GM18520 (cell line): ENCODE measurements around the gene CCRL2.
"Not testable (repeated sequence)": the region's sequence is repeated elsewhere in the genome, so short reads cannot be mapped to it uniquely, and the experiment has no call there.

Experiments used
- ATAC-seq: cut with Tn5 transposase; IDR thresholded peaks from one replicate; pipeline ENCODE4 v1.9.1; 2021; ENCODE audit not compliant: unreplicated experiment

CCRL2 gene

DNA sequence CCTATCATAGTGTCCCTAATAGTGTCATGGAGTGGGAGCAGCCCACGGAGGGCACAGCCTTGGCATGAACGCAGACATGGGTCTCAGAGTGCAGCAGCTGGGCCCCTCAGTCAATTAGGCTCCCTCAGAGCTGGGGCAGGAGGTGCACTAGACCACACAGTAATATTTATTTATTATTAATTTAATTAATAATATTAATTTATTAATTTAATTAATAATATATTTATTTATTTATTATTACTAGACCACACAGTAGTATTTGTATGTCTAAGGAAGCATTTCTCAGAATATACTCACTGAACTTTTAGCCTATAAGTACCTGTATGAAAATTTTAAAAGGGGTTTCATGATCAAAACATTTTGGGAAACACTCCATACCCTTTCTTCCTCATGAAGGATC lies 5.5 kb upstream of the CCRL2 start:
- ATAC-seq: no peak

DNA sequence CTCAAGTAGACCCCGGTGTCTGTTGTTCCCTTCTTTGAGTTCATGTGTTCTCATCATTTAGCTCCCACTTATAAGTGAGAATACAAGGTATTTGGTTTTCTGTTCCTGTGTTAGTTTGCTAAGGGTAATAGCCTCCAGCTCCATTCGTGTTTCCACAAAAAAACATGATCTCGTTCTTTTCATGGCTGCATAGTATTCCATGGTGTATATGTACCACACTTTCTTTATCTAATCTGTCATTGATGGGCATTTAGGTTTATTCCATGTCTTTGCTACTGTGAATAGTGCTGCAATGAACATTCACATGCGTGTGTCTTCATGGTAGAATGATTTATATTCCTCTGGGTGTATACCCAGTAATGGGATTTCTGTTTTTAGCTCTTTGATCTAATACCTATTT lies 4.2 kb upstream of the CCRL2 start:
- ATAC-seq: not testable (repeated sequence)

DNA sequence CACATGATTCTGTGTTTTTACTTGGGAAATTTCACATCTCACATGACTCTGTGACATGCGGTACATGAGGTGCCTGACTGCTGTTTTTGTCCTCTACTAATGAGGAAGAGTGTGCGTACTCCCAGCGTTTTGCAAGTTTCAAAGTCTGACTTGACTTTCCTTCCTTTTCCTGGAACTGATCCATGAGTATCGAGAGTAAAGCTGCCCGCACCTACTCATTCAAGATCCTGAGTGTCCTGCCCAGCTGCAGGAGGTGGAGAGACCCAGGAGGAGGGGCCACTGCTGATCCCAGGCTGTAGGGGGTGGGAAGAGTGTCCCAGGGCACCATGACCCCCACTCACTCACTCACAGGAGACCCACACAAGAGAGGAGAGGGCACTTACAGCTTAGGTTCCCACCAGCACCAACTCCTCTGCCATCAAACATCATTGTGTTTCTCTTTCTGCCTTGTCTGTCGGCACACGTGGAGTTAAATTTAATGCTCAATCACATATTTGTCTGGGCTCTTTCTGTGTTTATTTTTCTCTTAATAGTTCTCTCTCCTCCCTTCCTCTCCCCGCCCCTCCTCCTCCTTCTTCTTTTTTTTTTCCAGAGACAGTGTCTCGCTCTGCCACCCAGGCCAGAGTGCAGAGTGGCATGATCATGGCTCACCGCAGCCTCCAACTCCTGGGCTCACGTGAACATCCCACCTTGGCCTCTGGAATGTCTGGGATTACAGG lies 1.6 kb upstream of the CCRL2 start:
- no peak for ATAC-seq

DNA sequence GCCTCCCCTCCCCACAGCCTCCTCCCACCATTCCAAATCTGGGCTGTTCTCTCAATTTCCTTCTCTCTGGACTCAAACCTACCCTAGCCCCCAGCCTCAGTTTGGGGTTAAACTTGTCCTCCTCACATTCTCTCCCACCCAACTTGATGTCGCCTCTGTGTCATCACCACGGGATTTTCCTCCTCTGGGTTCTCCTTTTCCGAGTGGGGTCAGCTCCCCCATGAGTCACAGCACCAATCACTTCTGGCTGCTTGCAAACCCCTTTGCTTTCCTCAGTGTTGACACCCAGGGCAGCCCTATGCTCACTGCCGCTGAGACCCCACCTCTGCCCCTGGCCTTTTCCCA lies 644 bp upstream of the CCRL2 start:
- ATAC-seq: no peak

DNA sequence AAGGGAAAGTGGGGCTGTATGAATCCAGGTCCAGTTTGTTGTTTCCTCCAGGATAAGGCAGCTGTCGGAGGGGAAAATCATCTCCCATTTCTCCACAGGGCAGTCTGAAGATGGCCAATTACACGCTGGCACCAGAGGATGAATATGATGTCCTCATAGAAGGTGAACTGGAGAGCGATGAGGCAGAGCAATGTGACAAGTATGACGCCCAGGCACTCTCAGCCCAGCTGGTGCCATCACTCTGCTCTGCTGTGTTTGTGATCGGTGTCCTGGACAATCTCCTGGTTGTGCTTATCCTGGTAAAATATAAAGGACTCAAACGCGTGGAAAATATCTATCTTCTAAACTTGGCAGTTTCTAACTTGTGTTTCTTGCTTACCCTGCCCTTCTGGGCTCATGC lies 911 bp downstream of the CCRL2 start:
- no peak for ATAC-seq

DNA sequence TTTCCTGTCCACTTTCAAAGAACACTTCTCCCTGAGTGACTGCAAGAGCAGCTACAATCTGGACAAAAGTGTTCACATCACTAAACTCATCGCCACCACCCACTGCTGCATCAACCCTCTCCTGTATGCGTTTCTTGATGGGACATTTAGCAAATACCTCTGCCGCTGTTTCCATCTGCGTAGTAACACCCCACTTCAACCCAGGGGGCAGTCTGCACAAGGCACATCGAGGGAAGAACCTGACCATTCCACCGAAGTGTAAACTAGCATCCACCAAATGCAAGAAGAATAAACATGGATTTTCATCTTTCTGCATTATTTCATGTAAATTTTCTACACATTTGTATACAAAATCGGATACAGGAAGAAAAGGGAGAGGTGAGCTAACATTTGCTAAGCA lies 1.8 kb downstream of the CCRL2 start:
- no peak for ATAC-seq

DNA sequence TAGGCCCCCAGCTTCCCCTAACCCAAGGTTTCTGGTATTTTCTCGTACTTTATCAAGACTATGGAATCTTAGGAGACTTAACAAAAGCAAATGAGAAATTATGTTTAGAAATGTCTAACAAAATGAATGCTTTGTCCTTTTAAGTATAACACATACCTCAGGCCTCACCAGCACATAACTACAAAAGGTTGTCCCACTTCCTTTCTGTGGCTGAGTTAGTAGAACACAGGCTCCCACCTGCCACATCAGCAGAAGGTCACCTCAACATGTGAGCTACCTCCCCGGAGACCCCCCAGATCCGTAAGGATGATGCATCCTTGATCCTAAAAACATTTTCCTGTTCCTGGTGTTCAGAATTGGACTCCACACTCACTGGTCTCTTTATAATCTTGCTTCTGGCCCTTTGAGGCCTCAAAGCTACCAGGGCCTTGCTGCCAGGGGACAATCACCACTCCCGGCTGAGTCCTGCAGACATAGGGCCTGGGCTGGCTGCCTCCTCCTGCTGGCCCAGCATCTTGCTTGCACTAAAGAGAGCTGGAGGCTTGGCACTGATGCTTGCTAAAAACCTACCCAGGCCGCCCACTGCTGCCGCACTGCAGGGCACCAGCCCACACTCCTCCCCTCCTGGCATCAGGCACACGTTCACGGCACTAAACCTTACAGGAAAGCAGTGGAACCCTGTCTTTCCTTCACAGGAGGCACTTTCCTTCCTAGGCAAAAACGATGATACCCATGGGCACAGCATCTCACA lies 2.9 kb downstream of the CCRL2 start:
- no peak for ATAC-seq

DNA sequence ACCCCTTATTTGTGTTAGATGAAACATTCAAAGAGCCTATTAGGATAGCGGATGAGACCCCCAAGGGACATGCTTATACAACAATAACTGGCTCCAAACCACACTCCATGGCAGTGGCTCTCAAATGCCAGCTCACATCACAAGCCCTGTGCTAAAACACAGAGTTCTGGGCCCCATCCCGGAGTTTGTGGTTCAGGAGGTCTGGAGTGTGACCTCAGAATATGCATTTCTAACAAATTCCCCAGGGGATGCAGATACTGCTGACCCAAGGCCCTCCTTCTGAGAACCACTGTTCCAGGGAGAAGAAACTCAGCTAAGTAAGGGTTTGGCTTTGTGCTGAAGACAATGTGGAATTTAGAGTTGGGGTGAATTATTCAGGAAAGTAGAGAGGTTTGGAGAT lies 3.6 kb downstream of the CCRL2 start:
- ATAC-seq: no peak

DNA sequence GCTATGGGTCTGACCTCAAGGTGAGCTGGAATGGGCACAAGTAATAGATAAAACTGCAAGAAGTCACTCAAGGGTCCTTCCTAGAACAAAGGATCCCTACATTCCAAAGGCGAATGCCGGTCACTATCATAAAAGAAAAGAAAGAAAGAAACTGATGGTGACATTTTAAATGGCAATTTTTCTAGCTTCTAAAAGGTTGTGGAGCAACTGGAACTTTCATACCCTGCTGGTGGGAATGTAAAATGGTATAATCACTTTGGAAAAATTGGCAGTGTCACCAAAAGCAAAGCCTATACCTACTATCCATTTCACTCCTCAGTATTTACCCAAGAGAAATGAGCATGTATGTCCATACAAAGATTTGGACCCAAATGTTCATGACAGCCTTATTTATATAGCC lies 4.2 kb downstream of the CCRL2 start:
- ATAC-seq: no peak

DNA sequence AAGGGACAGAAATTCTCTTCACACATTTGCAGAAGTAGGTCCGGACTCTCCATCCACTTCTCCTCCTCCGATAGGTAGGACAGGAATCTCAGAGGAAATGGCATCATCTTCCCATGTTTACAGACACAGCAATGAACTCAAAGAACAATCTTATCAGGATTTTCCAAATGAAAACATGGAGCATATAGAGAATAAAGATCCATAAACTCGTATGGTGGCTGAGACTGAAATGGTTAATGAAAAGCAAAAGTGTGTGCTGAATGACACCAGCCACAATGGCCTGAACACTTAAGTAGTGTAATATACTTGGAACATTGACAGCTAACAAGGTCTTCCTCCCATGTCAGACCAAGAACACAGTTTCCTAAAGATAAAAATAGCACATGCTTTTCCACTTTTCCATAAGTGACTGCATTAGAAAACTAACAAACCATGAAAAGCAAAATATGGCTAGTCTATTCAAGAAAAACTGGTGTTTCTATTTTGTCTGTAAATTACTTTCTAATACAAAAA lies 5.8 kb downstream of the CCRL2 start:
- no peak for ATAC-seq

DNA sequence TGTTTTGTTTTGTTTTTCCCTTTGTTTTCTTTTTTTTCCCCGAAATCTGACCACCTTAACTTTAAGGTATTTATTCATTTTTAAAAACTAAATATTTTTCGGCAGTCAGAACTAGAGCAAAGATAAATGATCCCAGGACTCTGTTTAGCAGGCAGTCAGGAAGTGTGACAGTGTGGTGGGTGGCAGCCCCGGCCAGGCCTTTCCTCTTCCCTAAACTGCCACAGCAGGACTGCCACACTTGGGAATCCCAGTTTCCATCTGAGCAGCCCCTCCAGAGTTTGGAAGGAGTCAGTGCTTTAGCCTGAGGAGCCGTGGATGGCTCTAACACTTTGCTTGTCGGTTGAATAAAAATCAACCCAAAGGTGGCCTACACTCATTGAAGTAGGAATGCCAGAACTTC lies 6.9 kb downstream of the CCRL2 start:
- no peak for ATAC-seq

DNA sequence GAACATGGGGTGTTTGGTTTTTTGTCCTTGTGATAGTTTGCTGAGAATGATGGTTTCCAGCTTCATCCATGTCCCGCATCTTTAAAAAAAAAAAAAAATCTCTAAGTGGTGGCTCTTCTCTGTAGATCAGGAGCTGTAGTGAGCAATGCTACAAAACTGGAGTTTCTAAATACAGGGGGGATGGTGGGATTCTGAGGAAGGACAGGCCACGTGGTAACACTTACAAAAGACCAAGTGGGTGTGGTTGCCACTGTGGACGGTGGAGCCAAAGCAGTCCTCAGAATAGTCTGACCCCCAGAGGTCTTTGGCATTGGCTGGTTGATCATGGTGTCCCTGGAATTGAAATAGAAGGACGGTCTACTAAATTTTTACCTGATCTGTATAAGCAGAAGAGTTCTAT lies 7.7 kb downstream of the CCRL2 start:
- no peak for ATAC-seq

DNA sequence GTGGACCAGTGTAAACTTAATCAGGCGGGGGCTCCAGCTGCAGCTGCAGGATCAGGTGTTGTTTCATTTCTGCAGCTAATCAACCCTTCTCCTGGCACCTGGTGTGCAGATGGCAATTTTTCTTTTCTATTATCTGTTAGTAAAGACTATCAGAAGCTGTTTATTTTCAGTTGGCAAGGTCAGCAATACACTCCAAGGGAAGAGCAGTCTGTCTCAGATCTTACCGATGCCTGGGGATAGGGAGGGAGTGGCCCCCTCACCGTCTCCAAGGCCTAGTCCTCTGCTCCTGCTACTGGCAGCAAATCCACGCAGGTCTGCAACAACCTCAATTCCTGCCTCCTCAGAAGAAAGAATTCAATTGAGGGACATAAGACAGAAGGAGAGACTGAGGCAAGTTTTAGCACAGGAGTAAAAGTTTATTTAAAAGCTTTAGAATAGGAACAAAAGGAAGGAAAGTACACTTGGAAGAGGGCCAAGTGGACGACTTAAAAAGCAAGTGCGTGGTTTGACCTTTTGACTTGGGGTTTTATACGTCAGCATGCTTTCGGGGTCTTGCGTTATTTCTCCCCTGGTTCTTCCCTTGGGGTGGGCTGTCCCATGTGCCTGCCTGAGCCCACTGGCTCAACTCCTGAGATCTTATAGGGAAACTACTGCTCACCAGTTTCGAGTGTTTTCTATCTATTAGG lies 9.2 kb downstream of the CCRL2 start:
- ATAC-seq: no peak

DNA sequence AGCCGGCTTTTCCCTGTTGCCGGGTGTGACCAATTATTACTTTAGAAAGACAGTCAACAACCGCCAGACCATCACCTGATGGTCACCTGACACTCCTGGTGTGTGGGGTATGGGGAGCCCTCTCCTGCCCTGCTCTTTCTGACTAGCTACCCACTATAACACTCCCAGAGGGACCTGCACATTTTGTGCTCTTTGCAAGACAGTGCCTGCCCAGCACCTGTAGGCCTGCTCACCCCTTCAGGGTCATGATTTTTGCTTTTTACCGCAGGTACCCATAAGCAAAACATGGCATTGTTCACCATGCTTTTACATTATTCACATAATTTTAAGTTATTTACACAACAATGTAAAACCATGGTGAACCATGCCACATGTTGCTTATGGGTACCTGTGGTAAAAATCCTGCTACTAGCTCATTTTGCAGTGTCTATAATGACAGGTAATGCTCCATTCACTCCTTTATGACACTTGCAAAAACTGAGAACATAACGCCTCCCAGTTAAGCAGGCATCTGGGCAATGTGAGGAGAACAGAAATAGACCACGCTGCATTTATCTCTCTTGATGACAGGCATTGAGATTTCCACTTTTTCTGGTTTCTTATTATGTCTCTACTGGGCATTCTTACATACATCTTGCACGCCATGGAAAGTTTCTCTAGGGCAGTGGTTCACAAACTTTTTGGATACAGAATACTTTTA lies 9.9 kb downstream of the CCRL2 start:
- ATAC-seq: no peak

DNA sequence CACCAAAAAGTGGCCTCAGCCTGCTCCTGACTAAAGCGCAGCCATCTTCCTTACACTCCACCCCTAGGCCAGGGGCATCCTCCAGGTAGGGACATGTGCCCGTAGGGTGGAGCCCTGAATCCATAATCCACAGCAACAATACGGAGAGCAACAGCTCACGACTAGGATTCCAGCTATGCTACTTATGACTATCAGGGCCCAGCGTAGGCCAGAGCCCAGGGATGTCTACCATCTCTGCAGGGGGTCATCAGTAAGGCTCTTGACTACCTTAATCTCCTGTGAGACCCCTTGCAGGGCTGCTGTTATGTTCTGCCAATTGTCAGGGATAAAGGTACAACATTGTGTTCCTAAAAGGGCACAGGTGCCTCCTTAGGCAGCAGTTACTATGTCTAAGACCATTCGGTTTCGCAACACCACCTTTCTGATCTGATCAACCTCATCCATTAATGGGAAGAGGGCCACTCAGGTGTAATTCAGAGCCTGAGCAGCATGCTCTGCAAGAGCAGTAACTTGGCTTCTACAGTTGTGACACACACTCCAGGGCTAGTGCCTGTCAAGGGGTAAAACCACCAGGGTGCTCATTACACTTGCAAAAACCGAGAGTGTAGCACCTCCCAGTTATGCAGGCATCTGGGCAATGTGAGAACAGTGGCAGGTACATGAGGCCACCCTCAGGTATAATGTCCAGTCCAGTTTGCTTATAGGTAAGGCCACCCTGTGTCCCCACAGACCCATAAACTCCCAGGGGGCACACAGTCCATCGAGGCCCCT lies 11.0 kb downstream of the CCRL2 start:
- ATAC-seq: no peak

DNA sequence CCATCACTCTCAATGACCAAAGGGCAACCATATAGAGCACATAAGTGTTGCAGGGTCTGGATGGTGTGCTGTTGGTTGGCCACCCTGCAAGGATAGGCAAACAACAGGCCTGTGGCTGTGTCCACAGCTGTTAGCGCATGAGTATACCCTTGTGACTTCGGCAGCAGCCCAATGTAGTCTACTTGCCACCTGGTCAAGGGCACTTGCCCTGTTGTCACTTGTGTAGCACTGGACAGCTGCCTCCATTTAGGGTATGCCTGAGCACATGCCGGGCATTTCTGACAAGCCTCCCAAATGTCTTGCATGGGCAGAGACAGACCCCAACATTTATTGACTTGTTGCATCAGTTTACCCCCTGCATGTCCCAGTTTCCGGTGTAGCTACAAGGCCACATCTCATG lies 12.8 kb downstream of the CCRL2 start:
- ATAC-seq: no peak

DNA sequence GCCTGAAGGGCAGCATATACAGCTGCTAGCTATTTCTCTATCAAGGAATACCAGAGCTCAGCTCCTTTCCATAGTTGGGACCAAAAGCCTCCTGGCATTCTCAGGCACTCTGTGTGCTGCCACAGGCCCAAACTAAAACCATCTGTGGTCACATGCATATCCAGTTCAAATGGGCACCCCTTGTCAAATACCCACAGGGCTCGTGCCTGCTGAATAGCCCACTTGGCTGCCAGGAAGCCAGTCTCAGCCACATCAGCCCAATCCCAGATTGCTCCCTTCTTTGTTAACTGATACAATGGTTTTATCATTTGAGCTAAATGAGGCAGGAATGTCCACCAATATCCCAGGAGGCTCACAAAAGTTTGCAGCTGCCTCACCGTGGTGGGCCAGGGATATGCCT lies 13.9 kb downstream of the CCRL2 start:
- ATAC-seq: no peak

DNA sequence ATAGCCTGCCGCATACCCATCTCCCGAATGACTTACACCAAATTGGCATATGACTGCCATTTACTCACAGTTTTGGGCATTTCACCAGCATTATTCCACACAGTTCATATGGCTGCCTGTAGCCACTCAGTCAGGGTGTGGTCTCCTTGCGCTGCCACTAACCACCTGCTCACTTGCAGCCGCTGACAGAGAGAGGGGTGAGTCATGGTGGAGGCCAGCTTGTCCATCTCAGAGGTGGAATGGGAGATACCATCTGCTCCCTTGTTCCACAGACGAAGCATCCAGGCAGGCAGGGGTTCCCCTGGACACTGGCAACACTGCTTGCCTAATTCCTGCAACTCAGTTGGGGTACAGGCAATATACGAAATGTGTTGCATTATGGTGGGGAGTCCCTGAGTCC lies 15.6 kb downstream of the CCRL2 start:
- ATAC-seq: no peak

DNA sequence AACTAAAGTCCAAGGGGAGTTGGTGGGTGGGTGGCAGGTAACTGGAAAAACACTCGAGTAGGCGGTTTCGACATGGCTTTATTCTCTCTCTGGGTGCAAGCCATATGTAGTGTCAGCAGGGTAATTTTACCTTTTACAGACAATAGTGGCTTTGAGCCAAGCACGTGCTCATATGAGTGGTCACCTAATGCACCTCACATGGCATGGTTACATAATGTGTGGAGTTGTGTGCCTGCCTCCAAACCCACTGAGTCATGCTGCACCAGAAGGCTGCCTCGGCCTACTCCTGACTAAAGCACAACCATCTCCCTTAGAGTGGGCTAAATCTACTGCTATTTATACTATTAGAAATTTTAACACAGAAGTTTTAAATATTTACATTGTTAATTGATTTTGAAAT lies 16.5 kb downstream of the CCRL2 start:
- no peak for ATAC-seq

DNA sequence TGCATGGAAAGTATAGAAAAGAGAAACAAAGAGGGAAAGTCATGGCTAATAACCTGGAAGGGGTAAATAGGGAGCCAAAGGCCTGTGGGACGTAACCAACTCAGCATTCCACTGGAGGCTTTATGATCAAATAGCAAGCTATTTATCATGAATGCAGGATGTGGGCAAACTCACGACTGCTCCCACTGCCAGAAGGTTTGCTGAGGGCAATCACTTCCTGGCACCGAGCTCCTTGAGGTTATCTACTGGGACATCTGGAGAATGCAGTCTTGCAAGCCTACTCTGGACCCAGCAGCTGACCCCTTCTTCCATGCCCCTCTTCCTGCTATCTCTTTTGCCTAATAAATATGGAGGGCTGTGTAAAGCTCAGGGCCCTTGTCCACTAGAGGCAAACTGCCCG lies 19.4 kb downstream of the CCRL2 start:
- ATAC-seq: not testable (repeated sequence)

DNA sequence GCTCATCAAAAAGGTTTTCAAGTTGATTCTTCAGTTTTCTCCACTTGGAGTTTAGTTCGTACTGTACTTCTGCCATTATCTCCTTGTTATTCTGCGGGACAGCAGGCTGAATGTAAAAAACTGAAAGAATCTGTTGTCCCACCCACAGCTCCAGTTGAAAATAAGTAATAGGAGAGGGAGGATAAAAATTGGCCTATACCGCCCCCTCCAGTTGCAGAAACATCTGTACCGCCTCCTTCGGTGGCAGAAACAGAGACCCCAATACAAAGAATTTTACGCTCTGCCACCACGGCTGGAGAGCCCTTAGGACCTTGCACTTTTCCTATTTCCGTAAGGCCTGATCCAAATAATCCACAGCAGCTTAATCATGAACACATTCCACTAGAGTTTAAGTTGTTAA lies 20.3 kb downstream of the CCRL2 start:
- not testable (repeated sequence) for ATAC-seq
